Cardiac septum (tissue), 1 donor: Measurements from ENCODE around the gene SPACA4. TPM values are rescaled to one million over a fixed set of nuclear protein-coding genes. Genes with fewer than 3 reads are reported as not detected.

ENCODE experiments used
- DNase-seq: peaks from one replicate; pipeline ENCODE4 v3.0.0-alpha.2; 2020; ENCODE audit warnings: low spot score
- intact Hi-C: fragments of 100-400 bp; cut with DNase I; formaldehyde crosslinking; loops from one replicate; pipeline ENCODE4 v1.14.0; 2022
- total RNA-seq: library from RNA; stranded (reverse); fragmentation: NEBNext Ultra II Directional; extraction: Animal tissue kit (Norgen Biotek cat#: 25700); gene quantifications from one replicate; pipeline ENCODE4 v1.2.1, GENCODE V29; 2021
- donor health status: DM: no; HTN: no; CAD: no.

Gene SPACA4
- total RNA-seq, 1 donor from 2014 or later, result not detected

DNA sequence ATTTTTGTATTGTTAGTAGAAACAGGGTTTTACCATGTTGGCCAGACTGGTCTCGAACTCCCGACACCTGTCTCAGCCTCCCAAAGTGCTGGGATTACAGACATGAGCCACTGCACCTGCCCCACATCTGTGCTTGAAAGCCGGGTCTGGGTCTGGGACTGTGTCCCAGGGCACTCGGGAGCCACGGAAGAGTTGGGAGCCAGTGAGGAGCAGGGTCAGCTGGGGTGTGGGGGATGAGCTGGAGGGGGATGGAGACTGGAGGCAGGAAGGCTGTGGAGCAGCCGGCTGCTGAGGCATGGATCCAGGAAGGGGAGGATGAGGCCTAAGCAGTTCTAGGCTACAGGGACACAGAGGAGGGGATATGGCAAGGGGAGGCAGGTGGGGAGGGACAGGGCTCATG is 10.7 kb upstream of the SPACA4 start:
- intact Hi-C loops, result no loop called here
- no peak for DNase-seq

DNA sequence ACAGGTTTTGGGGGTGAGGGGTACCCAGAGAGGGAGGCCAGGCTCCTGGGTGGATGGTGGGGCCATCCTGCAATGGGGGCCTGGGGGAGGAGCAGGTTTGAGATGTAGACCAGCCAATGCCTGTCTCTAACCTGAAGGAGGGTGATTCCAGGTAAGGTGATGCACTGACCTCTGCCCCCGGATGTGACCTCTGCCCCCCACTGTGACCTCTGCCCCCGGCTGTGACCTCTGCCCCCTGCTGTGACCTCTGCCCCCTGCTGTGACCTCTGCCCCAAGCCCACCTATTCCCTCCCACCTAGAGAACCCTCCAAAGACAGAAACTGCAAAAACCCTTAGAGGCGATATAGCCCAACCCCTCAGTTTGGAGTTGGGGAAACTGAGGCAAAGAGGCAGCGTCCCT is 10.3 kb upstream of the SPACA4 start:
- intact Hi-C loops, result no loop called here
- DNase-seq, result no peak

DNA sequence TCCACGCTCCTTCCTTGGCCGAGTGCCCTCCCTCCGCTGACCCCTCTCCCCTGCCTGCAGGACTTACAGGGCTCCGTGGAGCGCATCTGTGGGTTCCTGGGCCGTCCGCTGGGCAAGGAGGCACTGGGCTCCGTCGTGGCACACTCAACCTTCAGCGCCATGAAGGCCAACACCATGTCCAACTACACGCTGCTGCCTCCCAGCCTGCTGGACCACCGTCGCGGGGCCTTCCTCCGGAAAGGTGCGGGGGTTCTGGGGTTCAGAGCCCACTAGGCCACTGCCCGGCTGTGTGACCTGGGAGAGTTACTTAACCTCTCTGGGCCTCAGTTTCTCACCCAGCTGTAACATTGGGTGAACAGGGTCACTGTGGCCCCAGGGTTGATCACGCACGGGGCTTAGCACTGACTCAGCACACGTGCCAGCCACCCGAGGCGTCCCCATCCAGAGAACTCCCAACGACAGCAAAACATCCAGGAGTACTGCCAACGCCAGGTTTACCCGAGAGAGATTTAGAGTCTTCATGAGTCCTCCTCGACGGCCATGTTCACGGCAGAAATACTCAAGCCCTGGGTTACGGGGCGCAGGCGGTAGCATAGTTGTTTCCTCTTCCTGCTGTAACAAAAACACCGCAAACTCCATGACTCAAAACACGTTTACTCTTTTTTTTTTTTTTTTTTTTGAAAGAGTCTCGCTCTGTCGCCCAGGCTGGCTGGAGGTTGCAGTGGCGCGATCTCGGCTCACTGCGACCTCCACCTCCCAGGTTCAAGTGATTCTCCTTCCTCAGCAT is 9.7 kb upstream of the SPACA4 start:
- no peak for DNase-seq
- intact Hi-C loops, result no loop called here

DNA sequence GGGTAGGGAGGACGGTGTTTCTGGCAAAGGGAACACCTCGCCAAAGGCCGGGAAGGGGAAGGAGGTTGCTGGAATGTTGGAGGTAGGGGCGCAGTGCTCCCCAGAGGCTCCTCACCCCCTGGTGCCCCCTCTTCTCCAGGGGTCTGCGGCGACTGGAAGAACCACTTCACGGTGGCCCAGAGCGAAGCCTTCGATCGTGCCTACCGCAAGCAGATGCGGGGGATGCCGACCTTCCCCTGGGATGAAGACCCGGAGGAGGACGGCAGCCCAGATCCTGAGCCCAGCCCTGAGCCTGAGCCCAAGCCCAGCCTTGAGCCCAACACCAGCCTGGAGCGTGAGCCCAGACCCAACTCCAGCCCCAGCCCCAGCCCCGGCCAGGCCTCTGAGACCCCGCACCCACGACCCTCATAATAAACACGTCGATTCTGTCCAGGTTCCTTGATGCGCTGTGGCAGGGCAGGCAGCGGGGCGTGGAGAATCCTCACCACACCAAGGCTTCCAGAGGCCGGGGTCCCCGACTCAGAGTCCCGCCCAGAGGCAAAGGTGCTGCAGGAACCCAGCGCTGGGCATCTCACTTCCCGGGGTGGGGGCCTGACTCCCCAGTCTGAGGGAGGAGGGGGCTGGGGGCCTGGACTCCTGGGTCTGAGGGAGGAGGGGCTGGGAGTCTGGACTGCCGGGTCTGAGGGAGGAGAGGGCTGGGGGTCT is 7.4 kb upstream of the SPACA4 start:
- intact Hi-C loops, result no loop called here
- DNase-seq, result no peak

DNA sequence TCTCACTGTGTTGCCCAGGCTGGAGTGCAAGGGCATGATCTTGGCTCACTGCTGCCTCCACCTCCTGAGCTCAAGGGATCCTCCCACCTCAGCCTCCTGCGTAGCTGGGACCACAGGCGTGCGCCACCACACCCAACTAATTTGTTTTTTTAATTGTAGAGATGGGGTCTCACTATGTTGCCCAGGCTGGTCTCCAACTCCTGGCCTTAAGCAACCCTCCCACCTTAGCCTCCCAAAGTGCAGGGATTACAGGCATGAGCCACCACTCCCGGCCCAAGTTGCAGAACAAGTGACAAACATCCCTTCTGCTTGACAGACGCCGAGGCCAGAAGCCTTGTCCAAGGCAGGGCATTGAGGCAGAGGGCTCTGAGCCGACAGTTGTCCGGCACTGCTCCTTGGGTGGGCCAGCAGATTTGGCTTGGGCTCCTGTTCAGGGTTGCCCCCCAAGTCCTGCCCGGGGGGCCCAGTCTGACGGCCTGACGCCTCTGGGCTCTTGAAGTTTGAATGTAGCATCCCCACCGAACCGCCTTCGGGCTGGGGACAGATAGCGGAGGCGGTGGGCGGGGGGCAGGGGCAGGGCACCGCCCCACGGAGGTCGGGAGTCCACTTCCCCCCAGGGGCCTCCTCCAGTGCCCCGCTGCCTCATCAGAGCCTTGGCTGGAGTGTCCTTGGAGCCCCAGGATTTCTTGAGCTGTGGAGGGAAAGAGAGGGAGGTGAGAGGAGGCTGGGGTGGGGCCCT is 5.7 kb upstream of the SPACA4 start:
- intact Hi-C loops, result no loop called here
- DNase-seq, result no peak

DNA sequence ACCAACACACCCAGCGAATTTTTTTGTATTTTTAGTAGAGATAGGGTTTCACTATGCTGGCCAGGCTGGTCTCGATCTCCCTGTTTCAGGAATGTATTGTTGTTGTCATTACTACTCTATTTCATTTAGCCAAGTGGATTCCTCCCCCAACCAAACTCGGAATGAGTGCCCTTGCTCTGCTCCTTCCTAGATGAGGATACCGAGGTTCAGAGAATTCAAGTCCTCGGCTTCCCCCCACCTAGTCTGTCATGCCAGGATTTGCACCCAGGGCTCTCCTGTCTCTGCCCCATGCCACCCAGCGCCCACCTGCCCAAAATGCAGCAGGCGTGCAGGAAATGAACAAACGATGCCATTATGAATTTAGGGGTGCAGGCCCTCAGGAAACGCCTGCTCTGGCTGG is 3.5 kb upstream of the SPACA4 start:
- intact Hi-C loops, result no loop called here
- DNase-seq, result no peak

DNA sequence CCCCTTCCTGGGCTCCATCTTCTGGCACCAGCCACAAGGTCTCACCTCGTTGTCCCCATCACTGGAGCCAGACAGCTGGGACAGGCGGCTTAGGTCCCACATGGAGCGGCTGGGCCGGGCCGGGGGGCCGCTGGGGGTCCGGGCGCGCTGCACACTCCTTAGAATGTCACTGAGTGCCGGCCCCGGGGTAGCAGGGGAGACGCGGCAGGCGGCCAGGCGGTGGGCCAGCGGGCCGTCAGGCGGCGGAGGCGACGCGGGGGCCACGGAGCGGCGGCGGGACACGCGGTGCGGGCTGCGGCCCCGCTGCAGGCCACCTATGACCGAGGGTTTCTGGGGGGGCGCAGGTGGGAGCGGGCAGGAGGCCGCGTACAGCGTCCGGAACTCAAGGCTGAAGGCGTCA is 3.1 kb upstream of the SPACA4 start:
- no peak for DNase-seq
- intact Hi-C loops, result no loop called here

DNA sequence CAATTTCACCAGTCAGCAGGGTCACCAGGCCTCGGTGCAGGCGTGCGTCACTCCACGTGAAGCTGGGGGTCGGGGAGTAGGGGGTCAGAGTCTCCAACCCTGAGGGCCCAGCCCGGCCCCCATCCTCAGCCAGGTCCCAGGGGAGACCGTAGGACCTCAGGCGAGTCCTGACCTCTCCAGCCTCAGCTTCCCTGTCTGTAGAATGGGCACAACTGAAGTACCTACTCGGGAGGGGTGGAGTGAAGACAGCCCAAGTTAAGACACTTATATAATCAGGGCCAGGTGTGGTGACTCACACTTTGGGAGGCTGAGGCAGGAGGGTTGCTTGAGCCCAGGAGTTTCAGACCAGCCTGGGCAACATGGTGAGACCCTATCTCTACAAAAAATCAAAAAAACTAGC is 2.7 kb upstream of the SPACA4 start:
- intact Hi-C loops, result no loop called here
- DNase-seq, result no peak

DNA sequence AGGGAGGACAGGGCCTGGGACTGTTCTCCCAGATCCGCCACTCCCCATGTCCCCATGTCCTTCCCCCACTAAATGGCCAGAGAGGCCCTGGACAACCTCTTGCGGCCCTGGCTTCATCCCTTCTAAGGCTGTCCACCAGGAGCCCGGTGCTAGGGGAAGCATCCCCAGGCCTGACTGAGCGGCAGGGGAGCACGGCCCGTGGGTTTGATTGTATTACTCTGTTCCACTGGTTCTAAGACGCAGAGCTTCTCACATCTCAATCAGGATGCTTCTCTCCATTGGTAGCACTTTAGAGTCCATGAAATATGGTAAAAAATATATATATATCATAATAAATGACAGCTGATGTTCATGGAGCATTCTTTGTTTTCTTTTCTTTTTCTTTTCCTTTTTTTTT is 815 bp downstream of the SPACA4 start:
- intact Hi-C loops, result no loop called here

DNA sequence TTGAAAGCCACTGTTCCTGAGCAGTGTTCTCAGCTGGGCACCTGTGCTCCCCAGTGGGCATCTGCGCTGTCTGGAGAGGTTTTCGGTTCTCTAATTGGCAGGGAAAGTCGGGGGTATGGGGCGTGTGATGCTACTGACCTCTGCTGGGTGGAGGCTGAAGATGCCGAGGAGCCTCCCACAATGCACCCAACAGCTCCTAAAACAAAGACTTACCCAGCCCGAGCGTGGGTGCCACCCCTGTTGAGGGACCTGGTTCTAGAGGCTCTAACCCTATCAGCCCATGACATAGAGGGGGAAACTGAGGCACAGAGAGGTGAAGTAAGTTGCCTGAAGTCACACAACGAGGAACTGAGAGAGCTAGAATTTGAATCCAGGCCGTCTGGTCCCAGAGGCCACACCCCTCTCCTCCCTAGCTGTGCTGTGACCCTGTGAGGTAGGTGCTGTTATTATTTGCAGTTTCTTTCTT is 2.3 kb downstream of the SPACA4 start:
- no peak for DNase-seq
- intact Hi-C loops, result no loop called here

More for the DNA sequence above, 815 bp downstream of the SPACA4 start:
- no peak for DNase-seq

DNA sequence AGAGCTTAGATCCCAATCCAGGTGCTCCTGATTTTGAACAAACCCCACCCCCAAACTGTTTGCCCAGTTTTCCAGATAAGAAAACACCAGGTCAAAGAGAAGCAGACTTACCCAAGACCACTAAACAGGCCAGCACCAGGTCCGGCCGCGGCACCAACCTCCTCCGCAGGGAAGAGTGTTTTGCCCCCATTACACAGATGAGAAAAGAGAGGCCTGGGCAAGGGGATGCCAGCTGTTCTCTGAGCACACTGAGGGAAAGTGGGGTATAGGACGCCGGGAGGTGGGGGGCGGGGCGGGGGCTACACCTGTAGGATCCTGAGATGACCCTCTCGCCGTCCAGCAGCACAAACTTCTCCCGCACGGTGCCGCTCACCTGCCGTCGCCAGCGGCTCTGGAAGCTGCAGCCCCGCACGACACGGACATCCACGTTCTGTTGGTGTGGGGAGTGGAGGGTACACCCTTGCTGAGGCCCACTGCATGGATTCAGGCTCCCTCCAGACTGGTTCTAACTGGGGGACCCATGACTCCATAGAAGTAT is 3.1 kb downstream of the SPACA4 start:
- no peak for DNase-seq

DNA sequence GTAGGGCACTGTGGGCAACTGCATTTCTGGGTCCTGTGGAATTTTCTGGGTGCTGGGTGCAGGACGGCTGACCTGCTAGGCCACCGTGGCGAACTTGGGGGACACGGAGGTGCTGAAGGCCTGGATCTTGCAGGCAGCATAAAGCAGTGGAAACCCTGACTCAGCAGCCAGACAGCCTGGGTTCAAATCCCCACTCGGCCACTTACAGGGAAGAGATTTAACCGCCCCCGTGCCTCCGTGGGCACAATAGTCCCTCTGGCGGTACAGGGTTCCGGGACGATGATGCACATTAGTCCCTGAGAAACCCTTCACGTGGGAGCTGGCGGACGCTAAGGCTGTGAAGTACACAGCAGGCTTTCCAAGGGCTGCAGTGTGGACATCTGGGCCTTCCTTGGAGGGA is 5.3 kb downstream of the SPACA4 start:
- intact Hi-C loops, result no loop called here
- DNase-seq, result no peak

More for the DNA sequence above, 3.1 kb downstream of the SPACA4 start:
- intact Hi-C loops, result no loop called here

DNA sequence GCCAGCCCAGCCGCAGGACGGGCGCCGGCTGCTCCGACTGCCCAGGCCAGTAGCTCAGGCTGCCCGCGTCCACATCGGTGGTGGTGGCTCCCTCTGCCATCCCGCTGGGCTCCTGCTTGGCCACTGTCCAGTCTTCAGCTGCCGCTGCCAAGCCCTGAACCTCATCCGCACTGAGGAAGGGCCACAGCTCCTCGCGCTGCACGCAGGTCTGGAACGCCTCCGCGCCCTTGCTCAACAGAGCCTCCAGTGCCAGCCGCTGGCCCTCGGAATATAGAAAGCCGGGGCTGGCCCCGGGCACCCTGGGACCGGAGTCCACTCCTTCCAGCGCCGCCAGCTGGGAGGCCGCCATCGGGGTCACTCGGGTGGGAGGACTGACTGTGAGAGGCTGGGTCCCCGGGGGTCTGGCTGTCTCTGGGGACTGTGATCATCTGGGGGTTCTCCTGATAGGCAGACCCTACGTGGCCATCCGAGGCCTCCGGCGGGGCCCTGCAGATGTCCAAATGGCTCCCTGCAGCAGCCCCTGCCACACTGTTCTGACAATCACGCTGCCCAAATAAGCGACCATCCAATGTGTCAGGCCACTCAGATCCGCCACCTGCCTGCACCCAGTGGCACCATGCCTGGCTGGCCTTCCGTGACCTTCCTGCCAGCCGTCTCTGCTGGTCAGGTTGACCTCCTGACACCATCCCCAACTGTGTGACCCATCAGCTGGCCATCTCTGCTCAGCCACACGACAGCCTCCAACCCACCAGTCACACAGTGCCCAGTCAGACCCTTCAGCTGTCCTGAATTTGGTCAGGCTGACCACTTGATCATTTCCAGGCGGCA is 6.7 kb downstream of the SPACA4 start:
- intact Hi-C loops, result no loop called here
- no peak for DNase-seq

DNA sequence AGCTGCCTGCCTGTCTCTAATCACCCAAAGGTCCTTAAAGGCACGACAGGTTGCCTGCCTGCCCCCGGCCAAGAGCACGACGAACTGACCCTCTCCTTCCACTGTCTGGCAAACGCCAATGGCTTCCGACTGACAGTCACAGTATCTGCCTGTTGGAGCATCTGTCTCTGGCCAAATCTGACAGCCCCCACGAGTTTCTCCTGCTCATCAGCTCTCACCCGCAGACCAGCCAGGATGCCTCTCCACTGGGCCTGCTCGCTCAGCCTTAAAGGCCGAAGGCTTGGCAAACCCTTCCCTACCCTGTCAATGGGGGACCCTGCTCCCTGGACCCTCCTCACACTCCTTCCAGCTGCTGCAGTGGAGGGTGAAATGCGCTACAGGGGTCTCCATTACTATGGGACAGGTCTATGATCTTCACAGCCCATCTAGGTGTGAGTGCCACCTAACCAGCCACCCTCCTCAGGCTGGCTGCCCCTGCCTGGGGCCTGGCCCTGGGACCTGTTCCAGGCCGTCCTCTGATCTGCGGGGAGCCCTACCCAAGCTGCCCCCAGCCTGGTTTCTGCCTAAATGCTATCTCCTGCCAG is 7.4 kb downstream of the SPACA4 start:
- no peak for DNase-seq
- intact Hi-C loops, result no loop called here

DNA sequence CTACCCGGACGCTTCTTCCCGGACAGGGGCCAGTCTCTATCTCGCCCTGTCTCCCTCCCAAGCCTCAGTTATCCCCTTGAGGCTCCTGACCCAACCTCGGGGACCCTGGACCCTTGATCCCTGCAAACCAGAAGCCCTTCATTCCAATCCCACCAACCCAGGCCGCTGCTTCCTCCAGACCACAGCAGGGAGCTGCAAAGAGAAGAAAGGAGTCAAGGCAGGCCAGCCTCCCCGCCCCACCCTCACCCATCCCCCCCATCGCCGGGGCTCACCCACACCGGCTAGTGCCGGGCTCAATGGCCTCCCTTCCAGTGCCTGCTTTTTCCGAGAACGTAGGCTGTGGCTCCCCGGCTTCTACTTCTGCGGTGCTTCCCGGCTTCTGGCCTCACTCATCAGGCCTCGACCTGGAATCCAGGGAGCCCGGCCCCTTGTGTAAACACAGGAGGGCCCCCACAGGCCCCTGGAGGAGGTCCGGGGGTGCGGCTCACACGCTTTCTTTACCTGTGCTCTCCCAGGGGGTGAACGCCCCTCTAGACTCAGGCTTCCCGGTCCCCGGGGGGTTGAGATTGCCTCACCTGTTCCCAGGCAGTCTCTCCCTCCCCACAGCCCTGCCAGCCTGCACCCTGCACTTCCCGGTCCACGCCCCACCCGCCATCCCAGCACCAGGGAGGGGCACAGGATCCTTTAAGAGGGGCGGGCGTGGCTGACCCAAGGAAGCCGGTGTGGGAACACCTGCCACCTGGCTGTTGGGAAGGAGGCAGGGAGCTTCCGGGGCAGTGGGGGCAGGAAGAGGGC is 8.1 kb downstream of the SPACA4 start, which contains the start of gene FAM83E:
FAM83E (minus strand) TSS at position 641 of the 795 bp plus-strand sequence. CDS start 1,704 bp downstream, outside the sequence.
- intact Hi-C loops, result no loop called here
- DNase-seq, result no peak

DNA sequence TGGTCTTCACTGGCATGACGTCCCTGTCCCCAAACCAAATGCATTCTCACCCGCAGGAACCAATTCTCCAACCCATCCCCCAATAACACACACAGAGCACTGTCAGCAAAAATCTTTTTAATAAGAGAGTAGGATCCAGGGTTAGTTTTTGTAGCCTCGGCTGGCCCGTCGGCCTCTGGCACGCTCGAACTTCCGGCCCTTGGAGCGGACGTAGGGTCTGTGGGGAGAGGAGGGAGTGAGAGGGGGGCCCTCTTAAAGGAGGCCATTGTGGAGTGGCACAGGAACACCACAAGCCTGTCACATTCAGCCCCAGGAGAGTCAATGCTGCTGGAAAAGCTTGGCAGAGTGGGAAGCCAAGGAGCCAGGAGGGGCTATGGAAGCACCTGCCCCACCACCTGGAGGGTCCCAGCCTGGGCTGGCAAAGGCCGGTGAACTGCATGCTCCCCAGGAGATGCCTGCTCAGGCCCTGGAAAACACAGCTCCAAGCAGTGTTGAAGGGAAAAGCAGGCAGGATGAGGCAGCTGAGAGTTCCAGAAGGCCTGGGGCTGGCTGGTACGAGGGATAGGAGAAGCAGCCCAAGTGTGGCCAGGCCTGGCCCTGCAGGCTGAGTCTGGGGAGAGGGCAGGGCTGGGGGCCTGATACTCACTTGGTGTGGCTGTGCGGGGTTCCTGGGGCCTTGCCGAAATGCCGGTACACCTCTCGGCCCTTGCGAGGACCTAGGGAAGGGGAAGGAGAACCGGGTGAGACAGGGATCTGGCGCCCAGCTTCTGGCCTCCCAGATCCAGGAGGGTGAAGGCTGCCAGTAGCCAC is 8.9 kb downstream of the SPACA4 start:
- intact Hi-C loops, result no loop called here
- DNase-seq, result no peak

DNA sequence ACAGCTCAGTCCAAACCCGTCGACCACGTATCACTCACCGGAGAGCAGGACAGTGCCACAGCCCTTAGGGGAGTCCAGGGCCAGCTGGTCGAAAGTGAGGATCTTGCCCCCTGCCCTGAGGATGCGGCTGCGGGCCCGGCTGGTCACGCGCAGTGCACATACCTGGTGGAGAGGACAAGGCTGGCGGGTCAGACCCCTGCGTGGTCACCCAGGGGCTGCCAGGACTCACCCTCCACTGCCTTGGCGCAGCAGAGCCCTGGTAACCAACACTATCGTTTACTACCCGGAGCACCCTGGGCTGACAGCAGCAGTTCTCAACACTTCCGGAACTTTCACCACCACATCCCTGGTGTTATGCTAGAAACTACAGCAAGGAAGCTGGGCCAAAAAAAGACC is 9.5 kb downstream of the SPACA4 start:
- intact Hi-C loops, result no loop called here

More for the DNA sequence above, 9.5 kb downstream of the SPACA4 start:
- no peak for DNase-seq
